Endothelial cell of umbilical vein (primary cell): Measurements from ENCODE around the gene ACVR2B.

ENCODE experiments used
- EZH2 ChIP-seq: IDR thresholded peaks from 2 replicates; pipeline ENCODE4 v1.6.1; 2012; ENCODE audit warnings: borderline replicate concordance, low read depth, mild to moderate bottlenecking, moderate library complexity, low read length, inconsistent platforms; ENCODE audit not compliant: severe bottlenecking
- POLR2A ChIP-seq: IDR thresholded peaks from 2 replicates; pipeline ENCODE4 v1.6.1; 2012; ENCODE audit warnings: low read depth, mild to moderate bottlenecking, control low read depth, low read length
- POLR2AphosphoS5 ChIP-seq: IDR thresholded peaks from 2 replicates; pipeline ENCODE4 v1.6.1; 2012; ENCODE audit warnings: low read depth, mild to moderate bottlenecking, control low read depth, low read length, moderate library complexity; ENCODE audit not compliant: insufficient read depth
- TF ChIP-seq, protein P1 (sequence below), 2 donors: IDR thresholded peaks; 1 replicate in 1 of 2; 2 replicates in 1 of 2; pipeline ENCODE4 v1.5.1; 2011; ENCODE audit warnings: low read length in 2 of 2, mild to moderate bottlenecking in 2 of 2, moderate library complexity in 2 of 2, control low read depth in 1 of 2, inconsistent platforms in 1 of 2, low read depth in 1 of 2; ENCODE audit not compliant: insufficient read depth in 1 of 2; ENCODE audit errors: extremely low read depth in 1 of 2
- TF ChIP-seq, protein P2 (sequence below): IDR thresholded peaks from 2 replicates; pipeline ENCODE4 v1.6.1; 2011; ENCODE audit not compliant: insufficient read depth, insufficient read length

DNA sequence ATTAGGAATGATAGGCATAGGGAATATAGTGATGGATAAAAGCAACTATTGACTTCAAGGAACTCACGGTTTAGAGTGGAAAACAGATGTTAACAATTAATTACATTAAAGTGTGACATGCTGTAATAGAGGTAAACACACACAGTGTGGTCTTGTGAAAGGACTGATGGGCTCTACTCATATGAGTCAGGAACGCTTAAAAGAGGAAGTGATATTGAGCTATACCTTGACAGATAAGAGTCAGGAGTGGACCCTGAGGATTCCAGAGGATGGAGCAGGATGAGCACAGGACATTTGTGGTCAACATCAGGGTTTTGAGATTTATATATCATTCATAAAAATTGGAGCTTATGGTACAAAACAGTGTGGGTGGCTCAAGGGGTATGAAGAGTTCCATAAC is 53.4 kb downstream of the ACVR2B start:
- TF ChIP-seq, protein P1, sequence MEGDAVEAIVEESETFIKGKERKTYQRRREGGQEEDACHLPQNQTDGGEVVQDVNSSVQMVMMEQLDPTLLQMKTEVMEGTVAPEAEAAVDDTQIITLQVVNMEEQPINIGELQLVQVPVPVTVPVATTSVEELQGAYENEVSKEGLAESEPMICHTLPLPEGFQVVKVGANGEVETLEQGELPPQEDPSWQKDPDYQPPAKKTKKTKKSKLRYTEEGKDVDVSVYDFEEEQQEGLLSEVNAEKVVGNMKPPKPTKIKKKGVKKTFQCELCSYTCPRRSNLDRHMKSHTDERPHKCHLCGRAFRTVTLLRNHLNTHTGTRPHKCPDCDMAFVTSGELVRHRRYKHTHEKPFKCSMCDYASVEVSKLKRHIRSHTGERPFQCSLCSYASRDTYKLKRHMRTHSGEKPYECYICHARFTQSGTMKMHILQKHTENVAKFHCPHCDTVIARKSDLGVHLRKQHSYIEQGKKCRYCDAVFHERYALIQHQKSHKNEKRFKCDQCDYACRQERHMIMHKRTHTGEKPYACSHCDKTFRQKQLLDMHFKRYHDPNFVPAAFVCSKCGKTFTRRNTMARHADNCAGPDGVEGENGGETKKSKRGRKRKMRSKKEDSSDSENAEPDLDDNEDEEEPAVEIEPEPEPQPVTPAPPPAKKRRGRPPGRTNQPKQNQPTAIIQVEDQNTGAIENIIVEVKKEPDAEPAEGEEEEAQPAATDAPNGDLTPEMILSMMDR (IDR thresholded peaks at IDR 0.05; ENCODE audit: extremely low read depth in 1 of 2, insufficient read depth in 1 of 2, low read depth in 1 of 2, low read length in 2 of 2): no peak
- TF ChIP-seq POLR2AphosphoS5 (no peak), POLR2A (no peak), EZH2 (no peak)
- TF ChIP-seq, protein P2, sequence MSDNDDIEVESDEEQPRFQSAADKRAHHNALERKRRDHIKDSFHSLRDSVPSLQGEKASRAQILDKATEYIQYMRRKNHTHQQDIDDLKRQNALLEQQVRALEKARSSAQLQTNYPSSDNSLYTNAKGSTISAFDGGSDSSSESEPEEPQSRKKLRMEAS: no peak
